Measurements from ENCODE around the gene LILRB4. TPM values are rescaled to one million over a fixed set of nuclear protein-coding genes. Genes with fewer than 3 reads are reported as not detected.

LILRB4 gene
- total RNA-seq, 1 experiment from 2014 or later, result not detected

Small RNAs within 50 kb of the gene (microRNA-seq; reads per million reads assigned to microRNA genes)
- not detected for gene MIR8061 (ENCODE audit: borderline microRNAs expressed)

Other genes with a start within 250 kb of the LILRB4 start
- 43.1 and 47.1 TPM in 2 replicates for gene TTYH1, start 247.5 kb upstream of the LILRB4 start, total RNA-seq (2021)
- gene LENG8, start 213.8 kb upstream of the LILRB4 start, total RNA-seq (2021), result 133 and 148 TPM in 2 replicates
- 3.7 and 3.8 TPM in 2 replicates for gene LENG9, start 199.2 kb upstream of the LILRB4 start, total RNA-seq (2021)
- gene CDC42EP5, start 189.7 kb upstream of the LILRB4 start, total RNA-seq (2021), result 1.6 and 2.9 TPM in 2 replicates
- gene LAIR2, start 160.2 kb upstream of the LILRB4 start, total RNA-seq (2021), result not detected in 2 replicates
- not detected in 2 replicates for gene LILRA2, start 89.2 kb upstream of the LILRB4 start, total RNA-seq (2021)
- gene LILRA1, start 69.4 kb upstream of the LILRB4 start, total RNA-seq (2021), result not detected in 2 replicates
- not detected in 2 replicates for gene LILRB1, start 32.5 kb upstream of the LILRB4 start, total RNA-seq (2021)
- gene KIR3DL3, start 61.5 kb downstream of the LILRB4 start, total RNA-seq (2021), result not detected in 2 replicates
- not detected in 2 replicates for gene KIR2DL3, start 75.5 kb downstream of the LILRB4 start, total RNA-seq (2021)
- gene KIR2DL1, start 106.8 kb downstream of the LILRB4 start, total RNA-seq (2021), result not detected in 2 replicates
- gene KIR2DL4, start 140.6 kb downstream of the LILRB4 start, total RNA-seq (2021), result not detected in 2 replicates
- gene KIR3DL1, start 153.5 kb downstream of the LILRB4 start, total RNA-seq (2021), result not detected in 2 replicates
- gene KIR2DS4, start 169.7 kb downstream of the LILRB4 start, total RNA-seq (2021), result not detected in 2 replicates
- not detected in 2 replicates for gene KIR3DL2, start 187.5 kb downstream of the LILRB4 start, total RNA-seq (2021)
- not detected in 2 replicates for gene FCAR, start 211.2 kb downstream of the LILRB4 start, total RNA-seq (2021)
- 1.4 and 2.0 TPM in 2 replicates for gene NCR1, start 243.2 kb downstream of the LILRB4 start, total RNA-seq (2021)

Data from H9 (cell line).